Measurements from ENCODE around the gene RELCH.

The RELCH gene

DNA sequence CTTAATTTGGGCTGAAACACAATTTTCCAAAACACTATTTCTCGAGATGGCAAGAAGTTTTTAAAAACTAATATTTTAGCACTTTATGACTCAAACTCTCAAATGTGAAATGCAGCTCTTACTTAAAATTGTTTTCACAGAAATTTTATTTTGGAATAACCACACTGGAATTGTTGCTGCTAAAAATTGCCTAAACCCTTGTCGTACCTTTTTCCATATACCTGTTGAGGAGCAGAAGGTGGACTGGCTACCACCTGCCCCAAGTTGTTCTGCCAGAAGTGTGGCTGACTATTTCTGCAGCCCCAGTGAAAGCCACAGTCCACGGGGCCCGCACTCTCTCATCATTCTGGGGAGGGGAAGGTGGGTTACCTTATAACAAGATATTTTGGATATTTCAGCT is 161.4 kb downstream of the RELCH start:
- H3K4me3 ChIP-seq (ENCODE audit: low read depth, low read length) = no peak overlapping the region
- DNase-seq (ENCODE audit: low read depth) = no peak
- TF ChIP-seq, protein P1, sequence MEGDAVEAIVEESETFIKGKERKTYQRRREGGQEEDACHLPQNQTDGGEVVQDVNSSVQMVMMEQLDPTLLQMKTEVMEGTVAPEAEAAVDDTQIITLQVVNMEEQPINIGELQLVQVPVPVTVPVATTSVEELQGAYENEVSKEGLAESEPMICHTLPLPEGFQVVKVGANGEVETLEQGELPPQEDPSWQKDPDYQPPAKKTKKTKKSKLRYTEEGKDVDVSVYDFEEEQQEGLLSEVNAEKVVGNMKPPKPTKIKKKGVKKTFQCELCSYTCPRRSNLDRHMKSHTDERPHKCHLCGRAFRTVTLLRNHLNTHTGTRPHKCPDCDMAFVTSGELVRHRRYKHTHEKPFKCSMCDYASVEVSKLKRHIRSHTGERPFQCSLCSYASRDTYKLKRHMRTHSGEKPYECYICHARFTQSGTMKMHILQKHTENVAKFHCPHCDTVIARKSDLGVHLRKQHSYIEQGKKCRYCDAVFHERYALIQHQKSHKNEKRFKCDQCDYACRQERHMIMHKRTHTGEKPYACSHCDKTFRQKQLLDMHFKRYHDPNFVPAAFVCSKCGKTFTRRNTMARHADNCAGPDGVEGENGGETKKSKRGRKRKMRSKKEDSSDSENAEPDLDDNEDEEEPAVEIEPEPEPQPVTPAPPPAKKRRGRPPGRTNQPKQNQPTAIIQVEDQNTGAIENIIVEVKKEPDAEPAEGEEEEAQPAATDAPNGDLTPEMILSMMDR (IDR thresholded peaks at IDR 0.05; ENCODE audit: control insufficient read depth, extremely low read depth, insufficient read depth) = no peak

DNA sequence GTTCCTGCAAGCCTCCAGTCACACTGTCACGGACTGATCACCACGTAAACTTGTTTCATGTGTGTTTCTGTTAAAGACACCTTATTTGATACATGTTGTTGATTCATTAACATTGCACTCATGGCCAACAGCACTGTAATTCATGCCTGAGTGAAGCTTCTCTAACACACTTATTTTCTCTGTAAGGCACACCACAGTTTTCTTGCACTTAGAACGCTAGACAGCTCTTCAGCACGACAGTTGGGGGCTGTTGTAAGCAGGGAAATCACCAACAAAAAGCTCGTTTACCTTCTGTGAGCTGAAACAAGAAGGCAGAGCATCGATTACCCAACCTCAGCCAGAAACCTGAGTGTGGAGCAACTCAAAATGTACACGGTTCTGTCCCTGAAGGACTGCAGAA is 166.1 kb downstream of the RELCH start:
- no peak overlapping the region for H3K4me3 ChIP-seq (ENCODE audit: low read depth, low read length)
- TF ChIP-seq, protein P1 (IDR thresholded peaks at IDR 0.05; ENCODE audit: control insufficient read depth, extremely low read depth, insufficient read depth) = no peak
- DNase-seq (ENCODE audit: low read depth) = no peak

DNA sequence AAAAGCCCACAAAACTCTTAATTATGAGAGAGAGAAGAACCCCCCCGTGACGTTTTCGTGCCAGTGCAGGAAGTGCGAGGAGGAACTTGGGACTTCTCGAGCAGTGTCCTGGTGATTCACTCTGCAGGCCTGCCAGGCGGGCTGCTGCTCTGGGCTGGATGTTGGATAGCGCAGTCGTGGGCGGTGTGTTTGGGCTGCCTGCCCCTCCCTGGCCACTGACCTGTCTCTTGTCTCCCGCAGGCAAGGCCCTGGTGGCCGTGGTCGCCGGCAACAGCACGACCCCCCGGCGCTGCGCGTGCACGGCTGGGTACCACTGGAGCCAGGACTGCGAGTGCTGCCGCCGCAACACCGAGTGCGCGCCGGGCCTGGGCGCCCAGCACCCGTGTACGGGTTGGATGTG is 167.1 kb downstream of the RELCH start:
- DNase-seq (ENCODE audit: low read depth) = no peak
- TF ChIP-seq, protein P1 (IDR thresholded peaks at IDR 0.05; ENCODE audit: control insufficient read depth, extremely low read depth, insufficient read depth) = no peak
- no peak overlapping the region for H3K4me3 ChIP-seq (ENCODE audit: low read depth, low read length)

DNA sequence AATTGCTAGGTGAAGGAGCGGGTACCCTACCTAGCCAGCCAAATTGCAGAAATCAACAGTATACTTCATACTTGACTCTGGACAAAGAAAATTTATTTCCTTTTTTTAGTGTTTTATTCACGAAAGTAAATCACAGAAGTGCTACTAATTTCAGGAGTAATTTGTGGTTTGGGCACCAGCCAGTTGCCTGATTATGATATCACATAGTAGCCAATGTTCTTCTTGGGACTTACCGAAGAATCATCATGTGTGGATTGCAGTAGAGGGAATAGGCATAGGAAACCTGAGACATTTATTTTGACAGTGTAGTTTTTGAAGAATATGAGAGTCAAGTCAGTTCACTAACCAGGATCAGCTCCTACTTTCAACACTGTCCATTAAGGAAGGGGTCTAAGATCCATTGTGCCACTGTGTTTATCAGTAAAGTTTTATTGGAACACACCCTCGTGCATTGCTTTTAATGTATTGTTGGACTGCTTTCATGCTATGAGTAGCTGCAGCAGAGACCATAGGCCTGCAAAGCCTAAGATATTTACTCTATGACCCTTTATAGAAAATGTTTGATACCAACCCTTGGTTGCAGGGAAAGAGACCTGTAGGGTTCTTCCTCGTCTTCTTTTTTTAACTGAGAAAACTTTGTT is 170.1 kb downstream of the RELCH start:
- DNase-seq (ENCODE audit: low read depth) = no peak
- TF ChIP-seq, protein P1 (IDR thresholded peaks at IDR 0.05; ENCODE audit: control insufficient read depth, extremely low read depth, insufficient read depth) = no peak
- H3K4me3 ChIP-seq (ENCODE audit: low read depth, low read length) = no peak overlapping the region
